PFSK-1 (cell line): Measurements from ENCODE around the gene UMODL1.

Experiments
- FOXP2 ChIP-seq: optimal IDR thresholded peaks from 2 replicates; pipeline ENCODE3; 2011; ENCODE audit warnings: borderline replicate concordance, control low read depth, inconsistent platforms; ENCODE audit not compliant: insufficient read depth; ENCODE audit errors: extremely low read length, extremely low read depth
- POLR2AphosphoS5 ChIP-seq: IDR thresholded peaks from 2 replicates; pipeline ENCODE4 v1.6.1; 2012; ENCODE audit warnings: low read depth, mild to moderate bottlenecking, control low read depth, low read length, moderate library complexity
- SIN3A ChIP-seq: IDR thresholded peaks from 2 replicates; pipeline ENCODE4 v1.6.1; 2012; ENCODE audit warnings: mild to moderate bottlenecking, low read length, moderate library complexity, borderline replicate concordance; ENCODE audit not compliant: insufficient read depth
- TAF1 ChIP-seq: IDR thresholded peaks from 2 replicates; pipeline ENCODE4 v1.6.1; 2012; ENCODE audit warnings: low read length, control low read depth, borderline replicate concordance; ENCODE audit not compliant: insufficient read depth
- TF ChIP-seq, protein P1 (sequence below), 2 experiments: IDR thresholded peaks; 2 replicates each; pipeline versions ENCODE4 v1.6.1 to v1.8.0; 2011 to 2012; ENCODE audit warnings: low read depth in 2 of 2, low read length in 2 of 2, control low read depth in 1 of 2, inconsistent platforms in 1 of 2, mild to moderate bottlenecking in 1 of 2, moderate library complexity in 1 of 2; ENCODE audit not compliant: insufficient read depth in 1 of 2

Gene UMODL1

DNA sequence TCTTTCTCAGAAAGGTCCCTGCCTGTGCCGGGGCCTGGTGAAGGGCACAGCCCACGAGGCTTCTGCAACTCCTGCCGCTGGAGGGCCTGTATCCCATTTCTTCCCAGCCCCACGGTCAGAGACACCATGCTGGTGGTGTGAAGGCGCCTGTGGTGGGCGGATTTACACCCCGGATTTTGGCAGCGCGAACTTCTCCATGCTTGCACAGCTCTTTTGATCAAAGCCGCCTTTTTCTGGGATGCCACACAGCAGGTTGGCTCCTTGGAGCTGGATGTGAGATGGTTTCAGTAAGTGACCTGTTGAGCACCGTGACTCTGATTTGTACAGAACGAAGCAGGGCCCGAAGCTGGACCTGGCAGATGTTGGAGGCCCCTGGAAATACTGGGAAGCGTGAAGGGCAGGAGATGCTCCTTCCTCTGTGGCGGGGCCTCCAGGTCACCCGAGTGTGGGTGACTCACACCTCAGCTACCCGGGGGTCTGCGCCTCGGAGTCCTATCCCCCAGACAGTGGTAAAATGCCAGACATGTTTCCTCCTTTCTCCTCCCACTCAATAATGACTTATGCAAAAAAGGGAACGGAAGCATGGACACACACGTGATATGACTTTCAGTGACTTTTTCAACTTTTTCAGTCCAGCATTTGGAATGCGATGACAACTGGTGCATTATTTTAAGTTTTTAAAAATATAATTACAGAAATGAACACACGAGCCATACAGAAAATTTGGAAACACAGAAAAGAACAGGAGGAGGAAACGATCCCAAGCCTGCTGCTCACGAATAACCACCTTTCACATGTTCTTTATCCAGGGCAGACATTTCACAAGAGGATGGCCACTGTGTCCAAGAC is 9.0 kb downstream of the UMODL1 start:
- TF ChIP-seq, protein P1, sequence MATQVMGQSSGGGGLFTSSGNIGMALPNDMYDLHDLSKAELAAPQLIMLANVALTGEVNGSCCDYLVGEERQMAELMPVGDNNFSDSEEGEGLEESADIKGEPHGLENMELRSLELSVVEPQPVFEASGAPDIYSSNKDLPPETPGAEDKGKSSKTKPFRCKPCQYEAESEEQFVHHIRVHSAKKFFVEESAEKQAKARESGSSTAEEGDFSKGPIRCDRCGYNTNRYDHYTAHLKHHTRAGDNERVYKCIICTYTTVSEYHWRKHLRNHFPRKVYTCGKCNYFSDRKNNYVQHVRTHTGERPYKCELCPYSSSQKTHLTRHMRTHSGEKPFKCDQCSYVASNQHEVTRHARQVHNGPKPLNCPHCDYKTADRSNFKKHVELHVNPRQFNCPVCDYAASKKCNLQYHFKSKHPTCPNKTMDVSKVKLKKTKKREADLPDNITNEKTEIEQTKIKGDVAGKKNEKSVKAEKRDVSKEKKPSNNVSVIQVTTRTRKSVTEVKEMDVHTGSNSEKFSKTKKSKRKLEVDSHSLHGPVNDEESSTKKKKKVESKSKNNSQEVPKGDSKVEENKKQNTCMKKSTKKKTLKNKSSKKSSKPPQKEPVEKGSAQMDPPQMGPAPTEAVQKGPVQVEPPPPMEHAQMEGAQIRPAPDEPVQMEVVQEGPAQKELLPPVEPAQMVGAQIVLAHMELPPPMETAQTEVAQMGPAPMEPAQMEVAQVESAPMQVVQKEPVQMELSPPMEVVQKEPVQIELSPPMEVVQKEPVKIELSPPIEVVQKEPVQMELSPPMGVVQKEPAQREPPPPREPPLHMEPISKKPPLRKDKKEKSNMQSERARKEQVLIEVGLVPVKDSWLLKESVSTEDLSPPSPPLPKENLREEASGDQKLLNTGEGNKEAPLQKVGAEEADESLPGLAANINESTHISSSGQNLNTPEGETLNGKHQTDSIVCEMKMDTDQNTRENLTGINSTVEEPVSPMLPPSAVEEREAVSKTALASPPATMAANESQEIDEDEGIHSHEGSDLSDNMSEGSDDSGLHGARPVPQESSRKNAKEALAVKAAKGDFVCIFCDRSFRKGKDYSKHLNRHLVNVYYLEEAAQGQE (IDR thresholded peaks at IDR 0.05; ENCODE audit: insufficient read depth in 1 of 2, low read depth in 2 of 2, low read length in 2 of 2), result no peak

DNA sequence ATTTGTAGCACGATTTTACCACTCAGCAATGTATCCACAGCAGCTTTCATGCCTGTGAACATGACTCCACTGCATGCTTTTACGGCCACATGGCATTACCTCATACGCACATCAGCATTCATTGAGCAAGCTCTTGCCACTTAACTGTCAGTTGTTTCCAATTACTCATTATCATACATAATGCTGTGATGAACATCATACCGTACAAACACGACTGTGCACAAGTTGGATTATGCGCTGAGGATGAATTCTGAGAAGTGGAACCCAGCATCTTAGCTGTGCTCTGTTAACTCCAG is 9.6 kb downstream of the UMODL1 start:
- TF ChIP-seq SIN3A, result no peak
- TF ChIP-seq TAF1, result no peak
- no peak for TF ChIP-seq POLR2AphosphoS5
- no peak for TF ChIP-seq FOXP2
- TF ChIP-seq, protein P1 (IDR thresholded peaks at IDR 0.05; ENCODE audit: insufficient read depth in 1 of 2, low read depth in 2 of 2, low read length in 2 of 2), result no peak

DNA sequence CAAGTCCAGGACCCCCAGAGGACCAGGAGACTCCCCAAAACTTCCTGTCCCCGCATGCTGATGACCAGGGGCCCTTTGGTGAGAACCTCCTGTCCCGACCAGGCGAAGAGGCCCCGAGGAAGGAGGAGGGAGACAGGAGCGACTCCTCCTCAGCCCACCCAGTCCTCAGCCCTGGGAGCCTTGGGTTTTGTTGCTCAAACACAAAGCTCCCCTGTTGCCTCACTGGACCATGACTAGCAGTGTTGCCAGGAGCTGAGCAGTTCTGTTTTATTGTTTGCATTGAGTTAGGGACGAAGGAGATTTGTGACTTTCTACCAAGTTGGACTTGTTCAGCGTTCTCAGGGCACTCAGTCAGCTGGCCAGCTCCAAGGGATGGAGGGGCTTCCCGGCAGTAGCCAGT is 10.0 kb downstream of the UMODL1 start:
- TF ChIP-seq SIN3A (no peak), FOXP2 (no peak), POLR2AphosphoS5 (no peak)

DNA sequence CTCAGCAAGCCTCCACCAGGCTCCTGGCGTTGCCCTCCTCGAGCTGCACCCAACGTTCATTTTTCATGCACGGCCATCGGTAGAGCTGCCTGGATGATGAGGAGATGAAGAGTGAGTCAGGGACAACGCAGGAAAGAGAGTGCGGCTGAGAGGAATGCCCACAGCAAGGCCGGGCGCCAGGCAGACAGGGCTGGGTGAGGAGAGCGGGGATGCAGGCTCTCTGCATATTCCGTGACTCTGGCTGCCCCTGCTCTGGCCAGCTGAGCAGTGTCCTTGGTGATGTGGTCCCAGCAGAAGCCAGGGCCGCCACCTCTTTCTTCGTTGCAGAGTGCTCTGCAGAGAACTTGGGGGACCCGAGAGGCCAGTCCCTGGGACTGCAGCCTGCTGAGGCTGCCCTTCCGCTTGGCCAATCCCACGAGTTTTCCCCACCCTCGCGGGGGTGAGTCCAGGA is 10.8 kb downstream of the UMODL1 start:
- TF ChIP-seq POLR2AphosphoS5 (no peak), FOXP2 (no peak)
- TF ChIP-seq, protein P1 (IDR thresholded peaks at IDR 0.05; ENCODE audit: insufficient read depth in 1 of 2, low read depth in 2 of 2, low read length in 2 of 2), result no peak

DNA sequence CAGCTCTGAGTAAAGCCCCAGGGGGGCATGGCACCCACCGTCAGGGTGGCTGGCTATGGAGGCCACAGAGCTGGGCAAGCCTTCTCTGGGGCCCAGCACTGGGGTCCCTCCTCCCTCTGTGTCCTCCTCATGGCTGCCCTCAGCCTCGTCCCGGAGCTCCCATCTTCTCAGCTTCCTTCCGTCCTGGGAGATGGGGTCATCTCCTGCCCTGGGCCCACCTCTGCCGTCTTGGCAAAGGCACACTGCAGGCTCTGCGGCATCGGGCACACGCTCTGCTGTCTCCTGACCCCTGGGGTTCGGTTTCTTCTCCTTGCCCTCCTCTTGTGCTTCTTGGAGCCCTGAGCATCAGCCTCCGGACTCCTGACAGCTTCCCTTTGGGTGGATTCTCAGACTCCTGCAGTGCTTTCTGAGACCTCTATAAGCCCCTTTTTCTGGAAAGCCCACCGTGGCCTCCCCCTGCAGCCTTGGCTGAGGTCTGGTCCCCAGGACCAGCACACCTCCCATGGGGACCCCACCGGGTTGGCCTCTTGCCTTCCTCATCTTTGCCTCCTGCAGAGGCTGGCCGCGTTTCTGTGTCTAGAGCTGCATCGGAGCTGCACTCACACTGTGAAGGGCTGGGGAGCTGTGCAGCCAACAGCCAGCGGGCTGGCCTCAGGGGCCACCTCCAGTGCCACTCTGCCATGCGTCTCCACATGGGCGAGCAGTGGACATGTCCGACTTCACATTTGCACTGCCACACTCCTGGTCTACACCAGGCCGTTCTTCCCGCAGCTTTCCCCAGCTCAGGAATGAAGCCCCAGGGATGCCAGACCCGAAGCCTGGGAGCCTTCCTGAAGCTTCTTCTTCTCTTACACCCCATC is 11.6 kb downstream of the UMODL1 start:
- TF ChIP-seq FOXP2 (no peak), SIN3A (no peak), POLR2AphosphoS5 (no peak), TAF1 (no peak)
- TF ChIP-seq, protein P1 (IDR thresholded peaks at IDR 0.05; ENCODE audit: insufficient read depth in 1 of 2, low read depth in 2 of 2, low read length in 2 of 2), result no peak
